ENCODE measurements around the gene MAD1L1.

The MAD1L1 gene

GRCh38 chr7:1893451-1893850 is 339.3 kb downstream of the MAD1L1 start:
- Histone ChIP-seq H3K79me1 (ENCODE audit: low read length) (no peaks in the 10 kb centered on the region), H3K79me2 (ENCODE audit: control insufficient read depth, insufficient read depth, low read length, poor library complexity) (no peaks in the 10 kb centered on the region)
- WGBS (ENCODE audit: extremely low coverage, insufficient coverage, insufficient read length) = no CpG with 5 or more reads among the region's 5 CpGs

GRCh38 chr7:1893036-1893435 is 339.7 kb downstream of the MAD1L1 start:
- Histone ChIP-seq H3K4me2 (ENCODE audit: low read length) (no peak overlapping the region), H3K27me3 (ENCODE audit: insufficient read depth, low read length) (no peaks in the 10 kb centered on the region), H3K9ac (ENCODE audit: low read length) (no peak overlapping the region), H3K18ac (ENCODE audit: low read length) (no peak overlapping the region), H3K4me1 (ENCODE audit: control insufficient read depth in 1 of 2, insufficient read depth in 2 of 2, low read length in 2 of 2) (peaks cover 0 to 6% of the 10 kb centered on the region in 2 experiments), H3K4me3 (ENCODE audit: low read depth, low read length) (no peak overlapping the region), H4K91ac (ENCODE audit: low read depth, low read length) (no peak overlapping the region), H3K9me3 (ENCODE audit: insufficient read depth, low read depth, low read length) (peaks cover 9% of the 10 kb centered on the region), H3K27ac (ENCODE audit: low read depth, low read length) (no peak overlapping the region), H2BK120ac (ENCODE audit: insufficient read depth, low read length, poor library complexity) (no peak overlapping the region), H3K79me1 (ENCODE audit: low read length) (no peaks in the 10 kb centered on the region), H2AFZ (ENCODE audit: insufficient read depth, low read length, poor library complexity) (no peak overlapping the region), H3K79me2 (ENCODE audit: control insufficient read depth, insufficient read depth, low read length, poor library complexity) (no peaks in the 10 kb centered on the region), H2BK5ac (ENCODE audit: low read depth, low read length, poor library complexity) (no peak overlapping the region), H4K12ac (ENCODE audit: low read depth, low read length) (no peak overlapping the region), H3K14ac (ENCODE audit: low read length) (no peak overlapping the region), H2BK12ac (ENCODE audit: low read length) (no peak overlapping the region), H4K8ac (ENCODE audit: low read depth, low read length) (no peak overlapping the region), H3K36me3 (ENCODE audit: control insufficient read depth in 1 of 2, insufficient read depth in 2 of 2, low read length in 2 of 2) (peaks cover 10 to 12% of the 10 kb centered on the region in 2 experiments), H2AK5ac (ENCODE audit: low read length) (no peak overlapping the region), H3K4ac (ENCODE audit: low read depth, low read length) (no peak overlapping the region), H3K23ac (ENCODE audit: low read length) (no peak overlapping the region)
- DNase-seq = no peak
- WGBS (ENCODE audit: extremely low coverage, insufficient coverage, insufficient read length) = no CpG with 5 or more reads among the region's 11 CpGs

More at GRCh38 chr7:1893451-1893850, 339.3 kb downstream of the MAD1L1 start:
- H2AK5ac ChIP-seq (ENCODE audit: low read length) = no peak overlapping the region
- H3K9ac ChIP-seq (ENCODE audit: low read length) = no peak overlapping the region
- peaks cover 5% of the 10 kb centered on the region for H3K9me3 ChIP-seq (ENCODE audit: insufficient read depth, low read depth, low read length)
- no peak overlapping the region for H4K8ac ChIP-seq (ENCODE audit: low read depth, low read length)
- no peak overlapping the region for H3K4ac ChIP-seq (ENCODE audit: low read depth, low read length)
- no peak overlapping the region for H3K18ac ChIP-seq (ENCODE audit: low read length)
- H4K91ac ChIP-seq (ENCODE audit: low read depth, low read length) = no peak overlapping the region
- H3K4me3 ChIP-seq (ENCODE audit: low read depth, low read length) = no peak overlapping the region
- peaks cover 0 to 6% of the 10 kb centered on the region in 2 experiments for H3K4me1 ChIP-seq (ENCODE audit: control insufficient read depth in 1 of 2, insufficient read depth in 2 of 2, low read length in 2 of 2)
- no peak overlapping the region for H2BK120ac ChIP-seq (ENCODE audit: insufficient read depth, low read length, poor library complexity)
- H2BK12ac ChIP-seq (ENCODE audit: low read length) = no peak overlapping the region
- H2BK5ac ChIP-seq (ENCODE audit: low read depth, low read length, poor library complexity) = no peak overlapping the region
- H3K23ac ChIP-seq (ENCODE audit: low read length) = no peak overlapping the region
- no peak overlapping the region for H2AFZ ChIP-seq (ENCODE audit: insufficient read depth, low read length, poor library complexity)
- H3K14ac ChIP-seq (ENCODE audit: low read length) = no peak overlapping the region
- H3K4me2 ChIP-seq (ENCODE audit: low read length) = no peak overlapping the region
- no peaks in the 10 kb centered on the region for H3K27me3 ChIP-seq (ENCODE audit: insufficient read depth, low read length)
- H4K12ac ChIP-seq (ENCODE audit: low read depth, low read length) = no peak overlapping the region
- DNase-seq = no peak
- H3K27ac ChIP-seq (ENCODE audit: low read depth, low read length) = no peak overlapping the region
- peaks cover 6 to 10% of the 10 kb centered on the region in 2 experiments for H3K36me3 ChIP-seq (ENCODE audit: control insufficient read depth in 1 of 2, insufficient read depth in 2 of 2, low read length in 2 of 2)

- no peak overlapping the region for H3K9ac ChIP-seq (ENCODE audit: low read length)
- H3K27ac ChIP-seq (ENCODE audit: low read depth, low read length) = no peak overlapping the region
- no peak overlapping the region for H3K4ac ChIP-seq (ENCODE audit: low read depth, low read length)
- H2BK120ac ChIP-seq (ENCODE audit: insufficient read depth, low read length, poor library complexity) = no peak overlapping the region
- no peak overlapping the region for H4K12ac ChIP-seq (ENCODE audit: low read depth, low read length)
- no peak overlapping the region for H3K14ac ChIP-seq (ENCODE audit: low read length)
- H3K79me1 ChIP-seq (ENCODE audit: low read length) = no peaks in the 10 kb centered on the region
- H4K91ac ChIP-seq (ENCODE audit: low read depth, low read length) = no peak overlapping the region
- no peak overlapping the region for H2BK5ac ChIP-seq (ENCODE audit: low read depth, low read length, poor library complexity)
- H3K23ac ChIP-seq (ENCODE audit: low read length) = no peak overlapping the region
- H3K4me1 ChIP-seq (ENCODE audit: control insufficient read depth in 1 of 2, insufficient read depth in 2 of 2, low read length in 2 of 2) = peaks cover 0 to 6% of the 10 kb centered on the region in 2 experiments
- H2AFZ ChIP-seq (ENCODE audit: insufficient read depth, low read length, poor library complexity) = no peak overlapping the region
- H3K9me3 ChIP-seq (ENCODE audit: insufficient read depth, low read depth, low read length) = peaks cover 17% of the 10 kb centered on the region
- H3K27me3 ChIP-seq (ENCODE audit: insufficient read depth, low read length) = no peaks in the 10 kb centered on the region
- no peak overlapping the region for H3K4me3 ChIP-seq (ENCODE audit: low read depth, low read length)
- no peak overlapping the region for H3K18ac ChIP-seq (ENCODE audit: low read length)
- WGBS (ENCODE audit: extremely low coverage, insufficient coverage, insufficient read length) = no CpG with 5 or more reads among the region's 39 CpGs
- no peak overlapping the region for H3K4me2 ChIP-seq (ENCODE audit: low read length)
- no peak overlapping the region for H2BK12ac ChIP-seq (ENCODE audit: low read length)
- H3K36me3 ChIP-seq (ENCODE audit: control insufficient read depth in 1 of 2, insufficient read depth in 2 of 2, low read length in 2 of 2) = peaks cover 7 to 16% of the 10 kb centered on the region in 2 experiments
- H2AK5ac ChIP-seq (ENCODE audit: low read length) = no peak overlapping the region
- peak; percentile 87 to 99 for DNase-seq
- H4K8ac ChIP-seq (ENCODE audit: low read depth, low read length) = no peak overlapping the region
- H3K79me2 ChIP-seq (ENCODE audit: control insufficient read depth, insufficient read depth, low read length, poor library complexity) = no peaks in the 10 kb centered on the region
Observed at GRCh38 chr7:1892011-1892965, 340.5 kb downstream of the MAD1L1 start.

- no peak overlapping the region for H4K8ac ChIP-seq (ENCODE audit: low read depth, low read length)
- H3K79me2 ChIP-seq (ENCODE audit: control insufficient read depth, insufficient read depth, low read length, poor library complexity) = no peaks in the 10 kb centered on the region
- no peaks in the 10 kb centered on the region for H3K27me3 ChIP-seq (ENCODE audit: insufficient read depth, low read length)
- H2BK5ac ChIP-seq (ENCODE audit: low read depth, low read length, poor library complexity) = no peak overlapping the region
- WGBS (ENCODE audit: extremely low coverage, insufficient coverage, insufficient read length) = no CpG with 5 or more reads among the region's 26 CpGs
- no peak overlapping the region for H3K14ac ChIP-seq (ENCODE audit: low read length)
- no peak overlapping the region for H3K27ac ChIP-seq (ENCODE audit: low read depth, low read length)
- H4K12ac ChIP-seq (ENCODE audit: low read depth, low read length) = no peak overlapping the region
- no peak overlapping the region for H3K9ac ChIP-seq (ENCODE audit: low read length)
- H2AFZ ChIP-seq (ENCODE audit: insufficient read depth, low read length, poor library complexity) = no peak overlapping the region
- H3K36me3 ChIP-seq (ENCODE audit: control insufficient read depth in 1 of 2, insufficient read depth in 2 of 2, low read length in 2 of 2) = peaks cover 10 to 18% of the 10 kb centered on the region in 2 experiments
- no peak overlapping the region for H3K4me3 ChIP-seq (ENCODE audit: low read depth, low read length)
- no peak overlapping the region for H2BK120ac ChIP-seq (ENCODE audit: insufficient read depth, low read length, poor library complexity)
- peaks cover 21% of the 10 kb centered on the region for H3K9me3 ChIP-seq (ENCODE audit: insufficient read depth, low read depth, low read length)
- no peak overlapping the region for H2AK5ac ChIP-seq (ENCODE audit: low read length)
- H3K18ac ChIP-seq (ENCODE audit: low read length) = no peak overlapping the region
- no peak overlapping the region for H3K23ac ChIP-seq (ENCODE audit: low read length)
- H3K4me2 ChIP-seq (ENCODE audit: low read length) = no peak overlapping the region
- H3K4ac ChIP-seq (ENCODE audit: low read depth, low read length) = no peak overlapping the region
- H3K4me1 ChIP-seq (ENCODE audit: control insufficient read depth in 1 of 2, insufficient read depth in 2 of 2, low read length in 2 of 2) = peaks cover 0 to 6% of the 10 kb centered on the region in 2 experiments
- no peak overlapping the region for H4K91ac ChIP-seq (ENCODE audit: low read depth, low read length)
- H2BK12ac ChIP-seq (ENCODE audit: low read length) = no peak overlapping the region
- no peak for DNase-seq
- H3K79me1 ChIP-seq (ENCODE audit: low read length) = no peaks in the 10 kb centered on the region
Observed at GRCh38 chr7:1890289-1891235, 342.2 kb downstream of the MAD1L1 start.

Data from trophoblast cell (in vitro differentiated cells and primary cell).